ENCODE measurements around the gene AXIN2.

DNA sequence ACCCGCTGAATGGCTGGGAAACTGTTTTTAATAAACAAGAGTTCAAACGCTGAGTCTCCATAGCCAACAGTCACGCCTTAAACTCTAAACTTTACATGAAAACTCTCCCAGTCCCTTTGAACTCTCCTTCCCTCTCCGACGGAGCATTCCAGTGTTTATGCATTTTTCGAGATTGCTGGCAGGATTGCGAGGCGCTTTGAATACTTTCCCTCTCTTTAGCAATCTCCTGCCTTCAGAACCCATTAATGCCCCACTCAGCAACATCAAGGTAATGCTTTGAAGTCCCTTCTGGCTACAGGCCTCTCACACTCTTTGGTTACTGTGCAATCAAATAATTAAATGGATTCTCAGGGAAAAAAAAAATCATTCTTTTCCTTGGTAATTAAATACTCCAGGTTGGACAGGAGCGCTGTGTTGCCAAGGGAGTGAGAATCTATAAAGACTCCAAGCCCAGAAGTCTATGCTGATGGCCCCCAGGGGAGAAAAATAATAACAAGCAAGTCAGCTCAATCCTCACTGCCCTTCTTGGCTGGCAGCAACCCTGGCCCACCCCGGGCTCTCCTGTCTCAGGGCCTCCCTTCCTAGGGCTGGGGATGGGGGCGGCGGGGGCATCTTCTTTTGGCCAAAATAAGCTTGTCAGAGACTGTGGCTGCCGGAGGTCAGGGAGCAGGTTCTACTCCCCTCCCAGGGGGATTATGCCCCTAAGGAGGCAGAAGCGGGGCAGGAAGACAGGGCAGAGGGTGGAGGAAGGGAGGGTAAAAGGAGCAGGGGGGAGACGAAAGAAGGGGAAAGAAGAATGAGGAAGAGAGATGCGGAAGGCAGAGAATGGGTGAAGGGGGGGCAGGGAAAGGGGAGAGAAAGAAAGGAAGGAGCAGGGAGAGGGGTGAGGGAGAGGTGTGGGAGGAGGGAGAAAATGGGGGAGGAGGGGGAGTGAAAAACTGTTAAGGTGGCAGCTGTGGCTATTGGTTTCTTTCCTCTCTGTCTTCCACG lies 45.2 kb downstream of the AXIN2 start:
- TF ChIP-seq, protein P1, sequence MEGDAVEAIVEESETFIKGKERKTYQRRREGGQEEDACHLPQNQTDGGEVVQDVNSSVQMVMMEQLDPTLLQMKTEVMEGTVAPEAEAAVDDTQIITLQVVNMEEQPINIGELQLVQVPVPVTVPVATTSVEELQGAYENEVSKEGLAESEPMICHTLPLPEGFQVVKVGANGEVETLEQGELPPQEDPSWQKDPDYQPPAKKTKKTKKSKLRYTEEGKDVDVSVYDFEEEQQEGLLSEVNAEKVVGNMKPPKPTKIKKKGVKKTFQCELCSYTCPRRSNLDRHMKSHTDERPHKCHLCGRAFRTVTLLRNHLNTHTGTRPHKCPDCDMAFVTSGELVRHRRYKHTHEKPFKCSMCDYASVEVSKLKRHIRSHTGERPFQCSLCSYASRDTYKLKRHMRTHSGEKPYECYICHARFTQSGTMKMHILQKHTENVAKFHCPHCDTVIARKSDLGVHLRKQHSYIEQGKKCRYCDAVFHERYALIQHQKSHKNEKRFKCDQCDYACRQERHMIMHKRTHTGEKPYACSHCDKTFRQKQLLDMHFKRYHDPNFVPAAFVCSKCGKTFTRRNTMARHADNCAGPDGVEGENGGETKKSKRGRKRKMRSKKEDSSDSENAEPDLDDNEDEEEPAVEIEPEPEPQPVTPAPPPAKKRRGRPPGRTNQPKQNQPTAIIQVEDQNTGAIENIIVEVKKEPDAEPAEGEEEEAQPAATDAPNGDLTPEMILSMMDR (IDR thresholded peaks at IDR 0.05): no peak
- TF ChIP-seq POLR2AphosphoS5 (IDR thresholded peaks at IDR 0.05; ENCODE audit: low read depth, low read length) (no peak), SIN3A (IDR thresholded peaks at IDR 0.05; ENCODE audit: borderline replicate concordance, insufficient read depth, low read depth, low read length) (no peak), TCF7L2 (IDR thresholded peaks at IDR 0.05; ENCODE audit: low read depth, low read length) (no peak)
- TF ChIP-seq, protein P2, sequence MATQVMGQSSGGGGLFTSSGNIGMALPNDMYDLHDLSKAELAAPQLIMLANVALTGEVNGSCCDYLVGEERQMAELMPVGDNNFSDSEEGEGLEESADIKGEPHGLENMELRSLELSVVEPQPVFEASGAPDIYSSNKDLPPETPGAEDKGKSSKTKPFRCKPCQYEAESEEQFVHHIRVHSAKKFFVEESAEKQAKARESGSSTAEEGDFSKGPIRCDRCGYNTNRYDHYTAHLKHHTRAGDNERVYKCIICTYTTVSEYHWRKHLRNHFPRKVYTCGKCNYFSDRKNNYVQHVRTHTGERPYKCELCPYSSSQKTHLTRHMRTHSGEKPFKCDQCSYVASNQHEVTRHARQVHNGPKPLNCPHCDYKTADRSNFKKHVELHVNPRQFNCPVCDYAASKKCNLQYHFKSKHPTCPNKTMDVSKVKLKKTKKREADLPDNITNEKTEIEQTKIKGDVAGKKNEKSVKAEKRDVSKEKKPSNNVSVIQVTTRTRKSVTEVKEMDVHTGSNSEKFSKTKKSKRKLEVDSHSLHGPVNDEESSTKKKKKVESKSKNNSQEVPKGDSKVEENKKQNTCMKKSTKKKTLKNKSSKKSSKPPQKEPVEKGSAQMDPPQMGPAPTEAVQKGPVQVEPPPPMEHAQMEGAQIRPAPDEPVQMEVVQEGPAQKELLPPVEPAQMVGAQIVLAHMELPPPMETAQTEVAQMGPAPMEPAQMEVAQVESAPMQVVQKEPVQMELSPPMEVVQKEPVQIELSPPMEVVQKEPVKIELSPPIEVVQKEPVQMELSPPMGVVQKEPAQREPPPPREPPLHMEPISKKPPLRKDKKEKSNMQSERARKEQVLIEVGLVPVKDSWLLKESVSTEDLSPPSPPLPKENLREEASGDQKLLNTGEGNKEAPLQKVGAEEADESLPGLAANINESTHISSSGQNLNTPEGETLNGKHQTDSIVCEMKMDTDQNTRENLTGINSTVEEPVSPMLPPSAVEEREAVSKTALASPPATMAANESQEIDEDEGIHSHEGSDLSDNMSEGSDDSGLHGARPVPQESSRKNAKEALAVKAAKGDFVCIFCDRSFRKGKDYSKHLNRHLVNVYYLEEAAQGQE (IDR thresholded peaks at IDR 0.05; ENCODE audit: insufficient read depth in 1 of 2, low read depth in 2 of 2, low read length in 1 of 2): no peak
